GM23338 (cell line): Measurements from ENCODE around the gene FDXR. TPM values are rescaled to one million over a fixed set of nuclear protein-coding genes. Genes with fewer than 3 reads are reported as not detected.

Source experiments
- ATAC-seq: fragments of 200-7000 bp; cut with Tn5 transposase; 3 replicates; pipeline ENCODE4 v1.9.1; 2020
- DNase-seq: peaks from one replicate; pipeline ENCODE4 v3.0.0-alpha.2; 2015; ENCODE audit warnings: low spot score
- H2AFZ ChIP-seq: fragments of 200-600 bp; sonication (generic); 2 replicates; pipeline ENCODE4 v1.8.0; 2016; ENCODE audit warnings: antibody characterized with exemption, mild to moderate bottlenecking, moderate library complexity
- H3F3A ChIP-seq: fragments of 200-600 bp; sonication (generic); replicated peaks from 2 replicates; pipeline ENCODE4 v1.8.0; 2017; ENCODE audit warnings: antibody characterized with exemption, mixed run types, low read depth
- H3K27ac ChIP-seq: fragments of 200-600 bp; sonication (generic); 2 replicates; pipeline ENCODE4 v1.6.1; 2016; ENCODE audit warnings: low read depth
- H3K27me3 ChIP-seq: fragments of 200-600 bp; sonication (generic); 2 replicates; pipeline ENCODE4 v1.8.0; 2016; ENCODE audit warnings: mild to moderate bottlenecking, mixed run types, moderate library complexity; ENCODE audit not compliant: insufficient read depth
- H3K36me3 ChIP-seq: fragments of 200-600 bp; sonication (generic); 2 replicates; pipeline ENCODE4 v1.8.0; 2016; ENCODE audit warnings: mild to moderate bottlenecking; ENCODE audit not compliant: insufficient read depth
- H3K4me1 ChIP-seq: fragments of 200-600 bp; sonication (generic); 2 replicates; pipeline ENCODE4 v1.8.0; 2016; ENCODE audit warnings: mild to moderate bottlenecking, moderate library complexity; ENCODE audit not compliant: insufficient read depth
- H3K4me2 ChIP-seq: fragments of 200-600 bp; sonication (generic); 2 replicates; pipeline ENCODE4 v1.7.1; 2017; ENCODE audit warnings: mixed run types
- H3K4me3 ChIP-seq: fragments of 200-600 bp; sonication (generic); 2 replicates; pipeline ENCODE4 v1.6.1; 2016; ENCODE audit warnings: mixed run types
- H3K79me2 ChIP-seq: fragments of 200-600 bp; sonication (generic); replicated peaks from 2 replicates; pipeline ENCODE4 v1.8.0; 2017; ENCODE audit warnings: mild to moderate bottlenecking; ENCODE audit not compliant: insufficient read depth
- H3K9me2 ChIP-seq: fragments of 200-600 bp; sonication (generic); 2 replicates; pipeline ENCODE4 v1.8.0; 2017; ENCODE audit not compliant: insufficient read depth
- H4K20me1 ChIP-seq: fragments of 200-600 bp; sonication (generic); replicated peaks from 2 replicates; pipeline ENCODE4 v1.8.0; 2017; ENCODE audit warnings: mild to moderate bottlenecking; ENCODE audit not compliant: insufficient read depth
- H3K27ac Mint-ChIP-seq: 2 replicates; pipeline ENCODE4 v1.8.0; 2020; ENCODE audit warnings: inconsistent platforms, mild to moderate bottlenecking, moderate library complexity, mixed read lengths
- H3K27me3 Mint-ChIP-seq: 3 replicates; pipeline ENCODE4 v1.8.0; 2022; ENCODE audit warnings: low read depth, mild to moderate bottlenecking, moderate library complexity, mixed read lengths, inconsistent platforms; ENCODE audit not compliant: insufficient read depth, poor library complexity
- H3K36me3 Mint-ChIP-seq: 3 replicates; pipeline ENCODE4 v1.8.0; 2021; ENCODE audit warnings: low read depth, mild to moderate bottlenecking, inconsistent platforms, moderate library complexity, mixed read lengths
- H3K4me1 Mint-ChIP-seq: 3 replicates; pipeline ENCODE4 v1.8.0; 2020; ENCODE audit warnings: mild to moderate bottlenecking, inconsistent platforms, mixed read lengths
- H3K4me3 Mint-ChIP-seq: 3 replicates; pipeline ENCODE4 v1.8.0; 2021; ENCODE audit warnings: moderate library complexity, mild to moderate bottlenecking, inconsistent platforms, mixed read lengths
- H3K9me3 Mint-ChIP-seq: 3 replicates; pipeline ENCODE4 v1.8.0; 2020; ENCODE audit warnings: moderate library complexity, mild to moderate bottlenecking, inconsistent platforms, mixed read lengths
- CREB1 ChIP-seq: fragments of 250-450 bp; sonication (Bioruptor Pico); IDR thresholded peaks from 2 replicates; pipeline ENCODE4 v1.5.0; 2020; ENCODE audit warnings: low read depth, mild to moderate bottlenecking, moderate library complexity
- EZH2 ChIP-seq: fragments of 200-600 bp; sonication (generic); IDR thresholded peaks from one replicate; pipeline ENCODE4 v1.8.0; 2017; ENCODE audit warnings: antibody characterized with exemption, mild to moderate bottlenecking, low read depth; ENCODE audit not compliant: unreplicated experiment
- JUNB ChIP-seq: IDR thresholded peaks from one replicate; pipeline ENCODE4 v1.6.1; 2016; ENCODE audit warnings: antibody characterized with exemption; ENCODE audit not compliant: unreplicated experiment
- POLR2AphosphoS5 ChIP-seq: IDR thresholded peaks from 2 replicates; pipeline ENCODE4 v1.6.1; 2016; ENCODE audit warnings: antibody characterized with exemption, low read depth
- STAT1 ChIP-seq: IDR thresholded peaks from one replicate; pipeline ENCODE4 v1.6.1; 2016; ENCODE audit warnings: antibody characterized with exemption; ENCODE audit not compliant: unreplicated experiment
- ZNF331 ChIP-seq: fragments of 250-450 bp; sonication (Bioruptor Pico); IDR thresholded peaks from 2 replicates; pipeline ENCODE4 v1.5.0; 2020; ENCODE audit warnings: low read depth, mild to moderate bottlenecking, moderate library complexity
- polyA plus RNA-seq: library from polyadenylated mRNA; unstranded; fragments of >200 nt; fragmentation: Nextera tagmentation; extraction: Ambion mirVana; gene quantifications from 2 replicates; pipeline ENCODE4 v1.2.1, GENCODE V29; 2016
- total RNA-seq: library from RNA; depleted of rRNA; stranded (reverse); fragments of >200 nt; shearing (Covaris generic); gene quantifications from 2 replicates; pipeline ENCODE4 v1.2.3, GENCODE V29; 2014
- TF ChIP-seq, protein P1 (sequence below), 2 experiments: fragments of 200-600 bp in 1 of 2; sonication (generic) in 1 of 2; conservative IDR thresholded peaks; 2 replicates each; pipeline versions ENCODE4 v1.5.1 to v1.6.1; 2016 to 2017; ENCODE audit warnings: antibody characterized with exemption in 2 of 2, low read depth in 2 of 2, mild to moderate bottlenecking in 2 of 2, moderate library complexity in 1 of 2
- TF ChIP-seq, protein P2 (sequence below): IDR thresholded peaks from 2 replicates; pipeline ENCODE4 v1.6.1; 2016; ENCODE audit warnings: antibody characterized with exemption
- TF ChIP-seq, protein P3 (sequence below): IDR thresholded peaks from one replicate; pipeline ENCODE4 v1.6.1; 2018; ENCODE audit warnings: antibody characterized with exemption; ENCODE audit not compliant: unreplicated experiment

FDXR gene
- total and polyA plus RNA-seq, 2 experiments from 2014 or later = 21.7 to 33.1 TPM

DNA sequence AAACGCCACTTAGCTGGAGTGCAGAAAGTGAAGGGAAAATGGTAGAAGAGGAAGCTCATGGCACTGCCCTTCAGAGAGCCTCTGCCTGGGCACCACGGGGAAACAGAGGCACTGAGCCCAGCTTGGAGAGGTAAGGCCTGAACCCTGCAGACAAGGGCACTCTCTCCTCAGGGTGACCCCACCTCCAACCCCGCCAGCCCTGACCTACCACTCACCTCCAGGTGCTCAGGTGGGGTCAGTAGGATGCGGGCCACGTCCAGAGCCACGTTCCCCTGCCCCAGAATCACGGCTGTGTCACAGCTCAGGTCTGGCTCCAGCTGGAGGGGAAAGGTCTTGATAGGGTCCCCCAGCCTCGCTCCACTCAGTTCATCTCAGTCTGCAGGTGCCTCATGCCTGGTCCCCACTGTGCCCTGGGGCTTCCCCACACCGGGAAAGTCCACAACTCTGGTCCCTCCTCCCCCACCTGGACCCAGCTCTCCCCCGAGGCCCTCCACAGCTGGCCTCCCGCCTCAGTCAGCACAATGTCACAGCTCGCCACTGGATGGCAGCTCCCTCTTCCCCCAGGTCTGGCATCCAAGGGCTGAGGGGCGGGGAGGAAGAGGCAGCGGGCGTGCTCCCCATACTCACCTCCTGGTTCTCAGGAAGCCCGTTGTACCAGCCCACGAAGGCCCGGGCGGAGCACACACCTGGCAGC, 7.1 kb downstream of the FDXR start:
- Histone ChIP-seq H3K9me2 (no peaks in the 10 kb centered on the region), H3K4me3 (no peak overlapping the region), H3K36me3 (no peaks in the 10 kb centered on the region), H3K27me3 (peaks cover 17% of the 10 kb centered on the region), H2AFZ (no peak overlapping the region), H3K4me2 (no peak overlapping the region), H4K20me1 (no peaks in the 10 kb centered on the region; the same call in 1 of the 2 replicates), H3K4me1 (peaks cover 4% of the 10 kb centered on the region; the same call in 1 of the 2 replicates), H3F3A (peaks cover 8% of the 10 kb centered on the region; the same call in 1 of the 2 replicates), H3K27ac (no peak overlapping the region), H3K79me2 (no peaks in the 10 kb centered on the region)
- H3K4me1 Mint-ChIP-seq = peaks cover 12% of the 10 kb centered on the region
- H3K4me3 Mint-ChIP-seq = no peak overlapping the region
- peak; percentile 47 for DNase-seq
- peaks cover 33% of the 10 kb centered on the region for H3K27me3 Mint-ChIP-seq
- H3K27ac Mint-ChIP-seq = no peak overlapping the region
- H3K9me3 Mint-ChIP-seq = peaks cover 2% of the 10 kb centered on the region; the same call in 1 of the 3 replicates
- TF ChIP-seq, protein P1, sequence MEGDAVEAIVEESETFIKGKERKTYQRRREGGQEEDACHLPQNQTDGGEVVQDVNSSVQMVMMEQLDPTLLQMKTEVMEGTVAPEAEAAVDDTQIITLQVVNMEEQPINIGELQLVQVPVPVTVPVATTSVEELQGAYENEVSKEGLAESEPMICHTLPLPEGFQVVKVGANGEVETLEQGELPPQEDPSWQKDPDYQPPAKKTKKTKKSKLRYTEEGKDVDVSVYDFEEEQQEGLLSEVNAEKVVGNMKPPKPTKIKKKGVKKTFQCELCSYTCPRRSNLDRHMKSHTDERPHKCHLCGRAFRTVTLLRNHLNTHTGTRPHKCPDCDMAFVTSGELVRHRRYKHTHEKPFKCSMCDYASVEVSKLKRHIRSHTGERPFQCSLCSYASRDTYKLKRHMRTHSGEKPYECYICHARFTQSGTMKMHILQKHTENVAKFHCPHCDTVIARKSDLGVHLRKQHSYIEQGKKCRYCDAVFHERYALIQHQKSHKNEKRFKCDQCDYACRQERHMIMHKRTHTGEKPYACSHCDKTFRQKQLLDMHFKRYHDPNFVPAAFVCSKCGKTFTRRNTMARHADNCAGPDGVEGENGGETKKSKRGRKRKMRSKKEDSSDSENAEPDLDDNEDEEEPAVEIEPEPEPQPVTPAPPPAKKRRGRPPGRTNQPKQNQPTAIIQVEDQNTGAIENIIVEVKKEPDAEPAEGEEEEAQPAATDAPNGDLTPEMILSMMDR (conservative IDR thresholded peaks at IDR 0.05; ENCODE audit: low read depth in 2 of 2) = peak; percentile 24 to 61; a peak in 3 of 4 replicates
- TF ChIP-seq, protein P2, sequence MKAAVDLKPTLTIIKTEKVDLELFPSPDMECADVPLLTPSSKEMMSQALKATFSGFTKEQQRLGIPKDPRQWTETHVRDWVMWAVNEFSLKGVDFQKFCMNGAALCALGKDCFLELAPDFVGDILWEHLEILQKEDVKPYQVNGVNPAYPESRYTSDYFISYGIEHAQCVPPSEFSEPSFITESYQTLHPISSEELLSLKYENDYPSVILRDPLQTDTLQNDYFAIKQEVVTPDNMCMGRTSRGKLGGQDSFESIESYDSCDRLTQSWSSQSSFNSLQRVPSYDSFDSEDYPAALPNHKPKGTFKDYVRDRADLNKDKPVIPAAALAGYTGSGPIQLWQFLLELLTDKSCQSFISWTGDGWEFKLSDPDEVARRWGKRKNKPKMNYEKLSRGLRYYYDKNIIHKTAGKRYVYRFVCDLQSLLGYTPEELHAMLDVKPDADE = no peak
- peaks cover 11% of the 10 kb centered on the region; the same call in 2 of the 3 replicates for H3K36me3 Mint-ChIP-seq
- peak; percentile 21 for ATAC-seq

DNA sequence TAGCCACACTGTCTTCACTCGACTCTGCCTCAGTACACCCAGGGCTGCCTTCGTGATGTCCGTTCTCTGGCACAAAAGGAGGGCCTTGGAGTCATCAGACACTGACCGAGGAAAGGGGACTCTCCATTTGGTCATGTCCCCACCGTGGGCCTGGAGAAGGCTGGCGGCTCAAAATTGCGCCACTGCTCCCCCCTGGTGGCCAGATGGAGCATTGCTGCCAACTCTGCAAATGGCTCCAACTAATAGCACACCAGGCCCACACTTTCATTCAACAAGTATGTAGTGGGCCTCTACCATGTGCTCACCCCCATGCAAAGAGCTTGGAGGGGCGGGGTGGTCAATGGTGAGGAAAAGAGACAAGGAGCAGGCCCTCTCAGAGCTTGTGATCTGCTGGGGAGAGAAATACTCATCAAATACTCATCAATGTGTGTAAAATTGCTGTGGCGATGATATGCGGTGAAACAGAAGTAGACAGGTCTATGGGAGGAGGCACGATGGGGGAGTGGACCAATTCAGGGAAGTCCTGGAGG, 7.9 kb downstream of the FDXR start:
- no peaks in the 10 kb centered on the region for H3K79me2 ChIP-seq
- no peaks in the 10 kb centered on the region for H3K9me2 ChIP-seq
- Mint-ChIP-seq H3K27ac (no peak overlapping the region), H3K9me3 (peaks cover 2% of the 10 kb centered on the region; the same call in 1 of the 3 replicates), H3K36me3 (peaks cover 11% of the 10 kb centered on the region; the same call in 2 of the 3 replicates), H3K27me3 (peaks cover 39% of the 10 kb centered on the region), H3K4me3 (no peak overlapping the region), H3K4me1 (peaks cover 12% of the 10 kb centered on the region)
- peaks cover 24% of the 10 kb centered on the region for H3K27me3 ChIP-seq
- no peak overlapping the region for H3K4me2 ChIP-seq
- TF ChIP-seq POLR2AphosphoS5 (no peak), ZNF331 (CRISPR knock-in tag) (no peak), STAT1 (no peak), CREB1 (0 out of 2 replicates have a peak, but pooled peaks have one; percentile 6), EZH2 (no peak), JUNB (no peak)
- TF ChIP-seq, protein P1 (conservative IDR thresholded peaks at IDR 0.05; ENCODE audit: low read depth in 2 of 2) = peak; percentile 91
- TF ChIP-seq, protein P3, sequence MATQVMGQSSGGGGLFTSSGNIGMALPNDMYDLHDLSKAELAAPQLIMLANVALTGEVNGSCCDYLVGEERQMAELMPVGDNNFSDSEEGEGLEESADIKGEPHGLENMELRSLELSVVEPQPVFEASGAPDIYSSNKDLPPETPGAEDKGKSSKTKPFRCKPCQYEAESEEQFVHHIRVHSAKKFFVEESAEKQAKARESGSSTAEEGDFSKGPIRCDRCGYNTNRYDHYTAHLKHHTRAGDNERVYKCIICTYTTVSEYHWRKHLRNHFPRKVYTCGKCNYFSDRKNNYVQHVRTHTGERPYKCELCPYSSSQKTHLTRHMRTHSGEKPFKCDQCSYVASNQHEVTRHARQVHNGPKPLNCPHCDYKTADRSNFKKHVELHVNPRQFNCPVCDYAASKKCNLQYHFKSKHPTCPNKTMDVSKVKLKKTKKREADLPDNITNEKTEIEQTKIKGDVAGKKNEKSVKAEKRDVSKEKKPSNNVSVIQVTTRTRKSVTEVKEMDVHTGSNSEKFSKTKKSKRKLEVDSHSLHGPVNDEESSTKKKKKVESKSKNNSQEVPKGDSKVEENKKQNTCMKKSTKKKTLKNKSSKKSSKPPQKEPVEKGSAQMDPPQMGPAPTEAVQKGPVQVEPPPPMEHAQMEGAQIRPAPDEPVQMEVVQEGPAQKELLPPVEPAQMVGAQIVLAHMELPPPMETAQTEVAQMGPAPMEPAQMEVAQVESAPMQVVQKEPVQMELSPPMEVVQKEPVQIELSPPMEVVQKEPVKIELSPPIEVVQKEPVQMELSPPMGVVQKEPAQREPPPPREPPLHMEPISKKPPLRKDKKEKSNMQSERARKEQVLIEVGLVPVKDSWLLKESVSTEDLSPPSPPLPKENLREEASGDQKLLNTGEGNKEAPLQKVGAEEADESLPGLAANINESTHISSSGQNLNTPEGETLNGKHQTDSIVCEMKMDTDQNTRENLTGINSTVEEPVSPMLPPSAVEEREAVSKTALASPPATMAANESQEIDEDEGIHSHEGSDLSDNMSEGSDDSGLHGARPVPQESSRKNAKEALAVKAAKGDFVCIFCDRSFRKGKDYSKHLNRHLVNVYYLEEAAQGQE = no peak
- no peak overlapping the region for H3K4me3 ChIP-seq
- peaks cover 4% of the 10 kb centered on the region; the same call in 1 of the 2 replicates for H3K4me1 ChIP-seq
- H3K27ac ChIP-seq = no peak overlapping the region
- no peaks in the 10 kb centered on the region for H3K36me3 ChIP-seq
- ATAC-seq = peak; percentile 48
- no peak overlapping the region for H2AFZ ChIP-seq
- peaks cover 8% of the 10 kb centered on the region; the same call in 1 of the 2 replicates for H3F3A ChIP-seq
- no peaks in the 10 kb centered on the region; the same call in 1 of the 2 replicates for H4K20me1 ChIP-seq
- DNase-seq = peak; percentile 84
